OCI-M1 (cell line): Measurements from ENCODE around the gene NAA15.
"Not testable (repeated sequence)": the region's sequence is repeated elsewhere in the genome, so short reads cannot be mapped to it uniquely, and the experiment has no call there.

Experiments
- DNase-seq: peaks from one replicate; lab custom pipeline; 2025; lab: John Stamatoyannopoulos, UW

Gene NAA15

GRCh38 chr4:139301113-139301820 lies at the start of gene NAA15:
TSS of gene NAA15 (plus strand) at chr4:139301505. CDS start at chr4:139301778, 273 bp downstream.
- peak; percentile 99 for DNase-seq

GRCh38 chr4:139253046-139253445 lies 48.3 kb upstream of the NAA15 start:
- DNase-seq: no peak

GRCh38 chr4:139253713-139254112 lies 47.6 kb upstream of the NAA15 start:
- no peak for DNase-seq

- not testable (repeated sequence) for DNase-seq
Observed at GRCh38 chr4:139255581-139255980, 45.7 kb upstream of the NAA15 start.

- no peak for DNase-seq
Observed at GRCh38 chr4:139256349-139256748, 45.0 kb upstream of the NAA15 start.

GRCh38 chr4:139265654-139266053 lies 35.7 kb upstream of the NAA15 start:
- no peak for DNase-seq

GRCh38 chr4:139266208-139266582 lies 35.1 kb upstream of the NAA15 start:
- DNase-seq: no peak

- peak; percentile 94 for DNase-seq
Observed at GRCh38 chr4:139266583-139267257, 34.6 kb upstream of the NAA15 start.

GRCh38 chr4:139267301-139267700 lies 34.0 kb upstream of the NAA15 start:
- DNase-seq: no peak

GRCh38 chr4:139273835-139274234 lies 27.5 kb upstream of the NAA15 start:
- no peak for DNase-seq

- DNase-seq: no peak
Observed at GRCh38 chr4:139274790-139275189, 26.5 kb upstream of the NAA15 start.

GRCh38 chr4:139275281-139275735 lies 26.0 kb upstream of the NAA15 start:
- no peak for DNase-seq

GRCh38 chr4:139278485-139278884 lies 22.8 kb upstream of the NAA15 start:
- no peak for DNase-seq

- DNase-seq: no peak
Observed at GRCh38 chr4:139278912-139279759, 22.2 kb upstream of the NAA15 start.

- DNase-seq: no peak
Observed at GRCh38 chr4:139279760-139280620, 21.3 kb upstream of the NAA15 start, which contains the start of gene MGARP. TSS of gene MGARP (minus strand) at chr4:139280225. CDS start at chr4:139280158, 67 bp downstream.

GRCh38 chr4:139282065-139282720 lies 19.1 kb upstream of the NAA15 start:
- no peak for DNase-seq

GRCh38 chr4:139282721-139283075 lies 18.6 kb upstream of the NAA15 start:
- no peak for DNase-seq

GRCh38 chr4:139286186-139286698 lies 15.1 kb upstream of the NAA15 start:
- no peak for DNase-seq

GRCh38 chr4:139295206-139295941 lies 5.9 kb upstream of the NAA15 start:
- peak; percentile 99 for DNase-seq

- DNase-seq: no peak
Observed at GRCh38 chr4:139295942-139296299, 5.4 kb upstream of the NAA15 start.
